WTC11 (cell line): ENCODE data around the gene SH3PXD2A. TPM values are rescaled to one million over a fixed set of nuclear protein-coding genes. Genes with fewer than 3 reads are reported as not detected.

Source experiments
- ATAC-seq: fragments of 200-7000 bp; cut with Tn5 transposase; 2 replicates; pipeline ENCODE4 v1.10.0; 2021; ENCODE audit warnings: mild to moderate bottlenecking, moderate library complexity
- CTCF ChIA-PET: fragments of 300-600 bp; sonication (Branson Sonifier 250); formaldehyde crosslinking; loops from one replicate; lab custom pipeline; 2021; ENCODE audit warnings: antibody characterized with exemption; lab: Charles Lee
- POLR2A ChIA-PET: fragments of 350-600 bp; sonication (Branson Sonifier 250); formaldehyde crosslinking; loops from one replicate; lab custom pipeline; 2021; ENCODE audit warnings: antibody characterized with exemption; lab: Charles Lee
- DNase-seq: peaks from one replicate; pipeline ENCODE4 v3.0.0; 2021; ENCODE audit warnings: low spot score
- H3K27ac Mint-ChIP-seq: 2 replicates; pipeline ENCODE4 v1.8.0; 2021; ENCODE audit warnings: mixed read lengths
- H3K27me3 Mint-ChIP-seq: 2 replicates; pipeline ENCODE4 v1.8.0; 2021; ENCODE audit warnings: low read depth, mild to moderate bottlenecking, moderate library complexity, mixed read lengths
- H3K36me3 Mint-ChIP-seq: 2 replicates; pipeline ENCODE4 v1.8.0; 2021; ENCODE audit warnings: mixed read lengths
- H3K4me1 Mint-ChIP-seq: 2 replicates; pipeline ENCODE4 v1.8.0; 2022; ENCODE audit warnings: mixed read lengths
- H3K4me3 Mint-ChIP-seq: 2 replicates; pipeline ENCODE4 v1.8.0; 2021; ENCODE audit warnings: mild to moderate bottlenecking, moderate library complexity, mixed read lengths
- H3K9me3 Mint-ChIP-seq: 2 replicates; pipeline ENCODE4 v1.8.0; 2021; ENCODE audit warnings: mixed read lengths
- CDX4 ChIP-seq: fragments of 250-450 bp; sonication (Bioruptor Pico); IDR thresholded peaks from 2 replicates; pipeline ENCODE4 v1.9.0; 2021; ENCODE audit warnings: moderate library complexity, mild to moderate bottlenecking, inconsistent platforms, borderline replicate concordance
- CTCF ChIP-seq: fragments of 200-600 bp; IDR thresholded peaks from 2 replicates; pipeline ENCODE4 v1.8.0; 2022; ENCODE audit warnings: antibody characterized with exemption
- ESRRA ChIP-seq: sonication (generic); formaldehyde crosslinking; IDR thresholded peaks from 2 replicates; pipeline ENCODE4 v1.8.1; 2022; ENCODE audit warnings: mild to moderate bottlenecking, missing genetic modification reagents, borderline replicate concordance
- FOXP1 ChIP-seq: sonication (generic); formaldehyde crosslinking; IDR thresholded peaks from 2 replicates; pipeline ENCODE4 v1.8.0; 2022; ENCODE audit warnings: missing genetic modification reagents, mild to moderate bottlenecking, moderate library complexity, borderline replicate concordance
- OVOL2 ChIP-seq: fragments of 250-450 bp; sonication (Bioruptor Pico); IDR thresholded peaks from 2 replicates; pipeline ENCODE4 v1.9.0; 2021; ENCODE audit warnings: mild to moderate bottlenecking, borderline replicate concordance
- RELA ChIP-seq: sonication (generic); formaldehyde crosslinking; IDR thresholded peaks from 2 replicates; pipeline ENCODE4 v1.8.1; 2022; ENCODE audit warnings: missing genetic modification reagents, mild to moderate bottlenecking, borderline replicate concordance
- SMAD4 ChIP-seq: sonication (generic); formaldehyde crosslinking; IDR thresholded peaks from 2 replicates; pipeline ENCODE4 v1.8.0; 2022; ENCODE audit warnings: mild to moderate bottlenecking, missing genetic modification reagents
- TP53 ChIP-seq: sonication (generic); formaldehyde crosslinking; IDR thresholded peaks from 2 replicates; pipeline ENCODE4 v1.8.1; 2023; ENCODE audit warnings: mild to moderate bottlenecking, missing genetic modification reagents
- USF1 ChIP-seq: sonication (generic); formaldehyde crosslinking; IDR thresholded peaks from 2 replicates; pipeline ENCODE4 v1.8.0; 2022; ENCODE audit warnings: mild to moderate bottlenecking, missing genetic modification reagents
- ZNF416 ChIP-seq: fragments of 250-450 bp; sonication (Bioruptor Pico); IDR thresholded peaks from 2 replicates; pipeline ENCODE4 v1.9.0; 2021; ENCODE audit warnings: mild to moderate bottlenecking, inconsistent platforms
- total RNA-seq: library from RNA; stranded (reverse); gene quantifications from 3 replicates; pipeline ENCODE4 v1.2.3, GENCODE V29; 2021
- TF ChIP-seq, protein P1 (sequence below): fragments of 250-450 bp; sonication (Bioruptor Pico); IDR thresholded peaks from 2 replicates; pipeline ENCODE4 v1.9.0; 2021; ENCODE audit warnings: mild to moderate bottlenecking

Gene SH3PXD2A
- total RNA-seq, 1 experiment from 2014 or later: 15.7 TPM

- Mint-ChIP-seq H3K9me3 (no peaks in the 10 kb centered on the region; the same call in 1 of the 2 replicates), H3K36me3 (no peaks in the 10 kb centered on the region; the same call in 1 of the 2 replicates), H3K27me3 (no peaks in the 10 kb centered on the region; the same call in 1 of the 2 replicates)
- ATAC-seq (no peak), DNase-seq (peak; percentile 66)
- TF ChIP-seq, protein P1, sequence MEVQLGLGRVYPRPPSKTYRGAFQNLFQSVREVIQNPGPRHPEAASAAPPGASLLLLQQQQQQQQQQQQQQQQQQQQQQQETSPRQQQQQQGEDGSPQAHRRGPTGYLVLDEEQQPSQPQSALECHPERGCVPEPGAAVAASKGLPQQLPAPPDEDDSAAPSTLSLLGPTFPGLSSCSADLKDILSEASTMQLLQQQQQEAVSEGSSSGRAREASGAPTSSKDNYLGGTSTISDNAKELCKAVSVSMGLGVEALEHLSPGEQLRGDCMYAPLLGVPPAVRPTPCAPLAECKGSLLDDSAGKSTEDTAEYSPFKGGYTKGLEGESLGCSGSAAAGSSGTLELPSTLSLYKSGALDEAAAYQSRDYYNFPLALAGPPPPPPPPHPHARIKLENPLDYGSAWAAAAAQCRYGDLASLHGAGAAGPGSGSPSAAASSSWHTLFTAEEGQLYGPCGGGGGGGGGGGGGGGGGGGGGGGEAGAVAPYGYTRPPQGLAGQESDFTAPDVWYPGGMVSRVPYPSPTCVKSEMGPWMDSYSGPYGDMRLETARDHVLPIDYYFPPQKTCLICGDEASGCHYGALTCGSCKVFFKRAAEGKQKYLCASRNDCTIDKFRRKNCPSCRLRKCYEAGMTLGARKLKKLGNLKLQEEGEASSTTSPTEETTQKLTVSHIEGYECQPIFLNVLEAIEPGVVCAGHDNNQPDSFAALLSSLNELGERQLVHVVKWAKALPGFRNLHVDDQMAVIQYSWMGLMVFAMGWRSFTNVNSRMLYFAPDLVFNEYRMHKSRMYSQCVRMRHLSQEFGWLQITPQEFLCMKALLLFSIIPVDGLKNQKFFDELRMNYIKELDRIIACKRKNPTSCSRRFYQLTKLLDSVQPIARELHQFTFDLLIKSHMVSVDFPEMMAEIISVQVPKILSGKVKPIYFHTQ (CRISPR knock-in tag): no peak
- peak; percentile 91 for TF ChIP-seq CTCF
- TF ChIP-seq, all 79 proteins: peak for 1
- POLR2A ChIA-PET: interaction anchor here (0.8 kb wide), 1 partner anchor 35 kb away, joined by 3 read pairs; no protein-coding TSS in a partner anchor
- CTCF ChIA-PET: interaction anchor here (0.6 to 3.4 kb wide), 26 partner anchors 9 to 135 kb away, joined by 3 to 21 read pairs (median 5); no protein-coding TSS in a partner anchor
- H3K4me1 Mint-ChIP-seq: peaks cover 13% of the 10 kb centered on the region
- H3K4me3 Mint-ChIP-seq: no peak overlapping the region
- H3K27ac Mint-ChIP-seq: no peak overlapping the region
These were observed 102.6 kb downstream of the SH3PXD2A start for GRCh38 chr10:103752680-103753248.

DNA sequence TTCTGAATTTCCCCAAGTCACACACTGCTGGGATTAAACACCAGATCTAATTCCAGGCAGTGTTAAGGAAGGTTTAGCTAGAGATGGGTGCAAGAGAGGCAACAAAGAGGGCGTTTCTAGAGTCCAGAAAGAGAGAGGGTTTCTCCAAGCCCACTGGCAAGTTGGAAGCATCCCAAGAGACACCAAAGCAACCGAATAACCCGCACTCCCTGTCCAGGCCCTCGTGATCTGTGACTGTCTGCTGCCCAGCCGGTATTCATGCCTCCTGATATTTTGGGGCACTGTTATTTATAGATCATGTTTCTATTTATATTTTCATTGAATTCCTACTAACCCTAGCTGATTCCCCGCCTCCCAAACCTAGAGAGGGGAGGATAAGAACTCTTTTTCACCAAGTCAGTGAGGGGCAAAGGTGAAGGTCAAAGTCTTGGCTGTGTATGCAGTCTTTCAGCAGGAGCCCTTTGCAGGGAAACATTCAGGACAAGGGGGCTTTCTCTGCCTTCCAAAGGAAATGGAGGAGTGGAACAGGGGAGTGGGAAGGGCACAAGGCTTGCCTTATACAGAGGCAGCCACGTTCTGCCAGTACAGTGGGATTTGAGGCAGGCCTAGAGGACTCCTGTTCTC, 103.6 kb downstream of the SH3PXD2A start:
- ATAC-seq (no peak), DNase-seq (no peak)
- Mint-ChIP-seq H3K27me3 (no peaks in the 10 kb centered on the region), H3K36me3 (no peaks in the 10 kb centered on the region; the same call in 1 of the 2 replicates), H3K9me3 (no peaks in the 10 kb centered on the region; the same call in 1 of the 2 replicates), H3K4me1 (peaks cover 3% of the 10 kb centered on the region), H3K4me3 (no peak overlapping the region), H3K27ac (no peak overlapping the region)
- POLR2A ChIA-PET: no interaction called here
- no peak for TF ChIP-seq USF1 (CRISPR knock-in tag)
- TF ChIP-seq ESRRA (CRISPR knock-in tag): no peak
- TF ChIP-seq CTCF: no peak
- TF ChIP-seq OVOL2 (CRISPR knock-in tag): no peak
- TF ChIP-seq TP53 (CRISPR knock-in tag): no peak
- TF ChIP-seq CDX4 (CRISPR knock-in tag): no peak
- TF ChIP-seq SMAD4 (CRISPR knock-in tag): no peak
- no peak for TF ChIP-seq ZNF416 (CRISPR knock-in tag)
- no peak for TF ChIP-seq FOXP1 (CRISPR knock-in tag)
- no peak for TF ChIP-seq RELA (CRISPR knock-in tag)
- CTCF ChIA-PET: interaction anchor here (1.5 to 3.4 kb wide), 6 partner anchors 11 to 105 kb away, joined by 6 to 21 read pairs (median 8); no protein-coding TSS in a partner anchor
